ENCODE results near the gene VMO1.

- no peak for TF ChIP-seq CTCF (IDR thresholded peaks at IDR 0.05; ENCODE audit: low read length)
- TF ChIP-seq EZH2phosphoT487 (IDR thresholded peaks at IDR 0.05; ENCODE audit: low read length): no peak
- no peak for TF ChIP-seq EZH2 (optimal IDR thresholded peaks at IDR 0.05; ENCODE audit: low read depth, low read length)
Observed at GRCh38 chr17:4823373-4824089, 37.4 kb upstream of the VMO1 start.

Measured in MM.1S (cell line).